Measurements from ENCODE around the gene MRTFB.
A peak's percentile ranks its signal among the peaks of the same experiment; 100 is the strongest.

Gene MRTFB

DNA sequence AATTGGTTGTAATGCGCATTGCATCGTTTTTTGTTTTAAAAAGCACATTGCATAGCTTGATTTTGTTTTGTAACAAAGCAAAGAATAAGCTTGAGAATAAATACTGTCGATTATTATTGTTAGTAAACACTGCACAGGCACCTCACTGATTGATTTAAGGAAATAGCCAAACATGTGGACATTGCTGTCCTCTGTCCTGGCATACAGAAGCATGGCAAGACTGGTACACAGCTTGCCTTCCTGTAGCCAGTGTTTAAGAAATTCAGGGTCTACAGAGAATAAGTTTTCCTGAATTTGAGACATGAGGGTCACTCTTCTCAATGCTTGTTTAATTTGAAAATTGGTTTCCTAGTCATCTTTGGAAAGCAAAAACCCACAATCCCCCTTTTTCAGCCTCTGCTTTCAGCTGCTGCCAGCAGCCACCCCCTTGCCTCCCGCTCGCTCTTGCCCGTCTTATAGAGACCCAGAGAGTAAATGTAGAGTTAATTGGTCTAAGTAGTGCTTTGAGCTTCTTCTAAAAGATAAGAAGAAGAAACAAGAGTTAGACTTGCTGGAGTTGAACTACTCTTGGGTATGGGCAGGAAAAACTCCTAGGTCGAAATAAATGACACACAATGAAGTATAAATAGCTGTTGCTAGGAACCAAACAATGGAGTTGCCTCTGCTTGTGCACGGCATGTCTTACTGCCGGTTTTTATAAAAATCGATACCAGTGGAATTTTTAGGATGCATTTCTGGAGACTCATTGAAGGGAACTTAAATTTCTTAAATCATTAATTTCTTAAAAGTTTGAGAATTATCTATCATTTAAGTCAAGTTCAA is 116.6 kb downstream of the MRTFB start:
- peak; percentile 22 for DNase-seq

DNA sequence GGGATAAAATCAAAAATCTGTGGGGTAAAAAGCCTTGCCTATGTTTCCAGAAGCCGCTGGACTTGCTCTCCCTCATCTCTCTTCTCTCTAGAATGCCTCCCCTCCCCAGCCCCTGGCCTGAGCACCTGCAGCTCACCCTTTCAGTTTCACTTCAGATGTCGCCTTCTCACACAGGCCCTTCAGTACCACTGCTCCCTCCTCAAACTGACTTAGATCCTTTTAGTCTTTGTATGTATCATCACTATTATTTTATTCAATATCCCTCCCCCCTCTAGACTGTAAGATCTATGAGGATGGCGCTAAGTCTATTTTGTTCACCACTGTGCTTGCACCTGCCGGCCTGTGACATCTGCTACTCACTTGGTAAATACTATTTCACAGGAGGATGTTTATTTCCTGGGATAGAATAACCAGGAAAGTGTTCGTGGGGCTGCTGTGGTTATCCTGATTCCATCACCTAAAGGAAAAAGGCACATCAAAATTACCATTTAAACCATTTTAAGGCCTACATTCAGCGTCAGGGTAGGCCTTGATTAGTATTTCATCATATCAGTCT is 122.3 kb downstream of the MRTFB start:
- DNase-seq: peak; percentile 71

DNA sequence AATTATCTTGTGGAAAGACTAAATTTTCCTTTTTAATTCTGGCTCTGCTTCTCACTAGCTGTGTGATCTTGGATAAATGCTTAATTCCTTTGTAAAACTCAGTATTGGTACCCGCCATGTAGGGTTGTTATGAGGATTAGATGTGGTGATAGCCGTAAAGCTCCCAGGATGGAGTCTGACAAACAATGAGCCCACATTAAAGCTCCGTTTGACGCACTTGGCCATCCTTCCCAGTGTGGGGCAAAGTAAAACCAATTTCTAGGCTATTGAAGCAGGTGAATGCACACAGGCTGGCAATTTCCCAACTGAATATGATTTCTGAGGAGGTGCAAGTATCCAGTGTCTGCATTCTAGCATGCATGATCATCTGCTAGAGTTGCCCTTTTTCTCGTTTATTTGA is 123.6 kb downstream of the MRTFB start:
- DNase-seq: peak; percentile 16

DNA sequence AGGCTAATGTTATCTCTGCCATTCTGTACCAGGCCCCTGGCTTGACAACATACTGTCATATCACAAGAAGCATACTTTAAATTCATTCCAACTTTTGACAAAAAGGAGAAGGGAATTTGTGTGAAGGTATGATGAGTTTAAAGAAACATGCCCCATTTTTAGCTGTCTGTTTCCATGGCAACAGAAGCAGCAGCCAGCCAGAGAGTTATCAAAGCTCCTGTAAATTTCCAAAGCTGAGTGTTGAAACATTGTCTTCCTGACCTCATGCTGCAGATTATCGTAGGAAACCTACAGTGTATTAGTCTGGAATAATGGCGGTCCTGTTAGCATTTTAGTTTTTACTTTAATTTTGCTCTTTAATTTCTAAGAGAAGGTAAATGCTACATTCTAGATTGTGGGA is 124.9 kb downstream of the MRTFB start:
- no peak for DNase-seq

DNA sequence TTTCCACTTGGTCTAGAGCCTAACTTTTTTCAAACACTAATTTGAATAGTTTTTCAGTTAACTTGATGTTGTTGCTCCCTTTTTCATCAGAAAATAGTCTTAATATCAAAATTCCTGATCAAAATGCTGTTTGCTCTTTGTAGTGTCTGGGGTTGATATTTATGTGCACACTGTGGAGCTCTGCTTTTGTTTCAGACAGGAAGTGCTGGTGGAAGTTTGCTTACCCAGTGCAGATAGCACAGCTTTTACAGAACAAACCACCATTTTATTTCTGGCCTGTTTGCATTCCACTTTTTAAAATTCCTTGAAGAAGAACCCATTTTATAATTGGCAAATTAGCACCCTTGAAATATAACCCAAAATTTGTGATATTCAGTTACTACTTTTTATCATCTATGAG is 125.4 kb downstream of the MRTFB start:
- peak; percentile 23 for DNase-seq

DNA sequence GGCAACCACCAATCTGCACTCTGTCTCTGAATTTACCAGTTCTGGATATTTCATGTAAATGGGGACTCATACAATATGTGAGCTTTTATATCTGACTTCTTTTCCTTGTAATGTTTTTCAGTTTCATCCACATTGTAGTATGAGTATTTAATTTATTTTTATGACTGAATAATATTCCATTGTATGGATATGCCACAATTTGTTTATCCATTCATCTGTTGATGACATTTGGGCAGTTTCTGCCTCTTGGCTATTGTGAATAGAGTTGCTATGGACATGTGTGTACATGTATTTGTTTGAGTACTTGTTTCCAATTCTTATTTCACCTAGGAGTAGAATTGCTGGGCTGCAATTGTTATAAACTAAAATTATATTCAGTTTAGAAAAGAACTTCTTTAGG is 126.9 kb downstream of the MRTFB start:
- DNase-seq: no peak

DNA sequence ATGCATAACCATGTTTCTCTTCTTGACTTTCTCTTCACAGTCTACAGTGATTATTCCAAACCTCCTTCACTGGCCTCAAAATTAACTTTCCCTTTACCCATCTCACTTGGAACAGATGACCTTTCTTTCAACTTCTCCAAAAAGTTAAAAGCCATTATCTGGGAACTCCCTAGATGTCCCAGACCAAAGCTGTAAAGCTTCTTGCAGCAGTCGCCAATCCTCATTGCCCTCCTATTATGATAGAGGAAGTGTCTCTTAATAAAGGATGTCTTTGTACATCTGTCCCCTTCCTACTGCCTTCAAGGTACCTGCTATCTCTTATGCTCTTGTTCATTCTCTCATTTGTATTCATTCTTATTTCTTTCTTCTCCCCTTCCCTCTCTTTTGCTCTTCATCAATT is 127.5 kb downstream of the MRTFB start:
- no peak for DNase-seq

DNA sequence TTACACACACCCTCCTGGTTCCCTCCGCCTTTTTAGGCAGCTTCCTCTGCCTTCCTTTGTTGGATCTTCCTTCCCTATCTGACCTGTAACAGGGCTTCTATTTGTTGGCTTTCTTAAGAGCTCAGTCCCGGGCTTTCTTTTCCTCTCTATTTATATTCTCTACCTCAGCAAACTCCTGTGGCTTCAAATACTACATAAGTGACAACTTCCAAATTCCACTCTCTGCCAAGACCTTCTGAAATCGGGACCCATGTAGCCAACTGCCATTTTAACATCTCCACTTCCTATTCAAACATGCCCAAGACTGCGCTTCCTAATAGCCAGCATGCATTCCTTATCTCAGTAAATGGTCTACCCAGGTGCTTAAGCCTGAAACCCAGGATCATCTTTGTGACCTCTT is 128.1 kb downstream of the MRTFB start:
- DNase-seq: no peak

DNA sequence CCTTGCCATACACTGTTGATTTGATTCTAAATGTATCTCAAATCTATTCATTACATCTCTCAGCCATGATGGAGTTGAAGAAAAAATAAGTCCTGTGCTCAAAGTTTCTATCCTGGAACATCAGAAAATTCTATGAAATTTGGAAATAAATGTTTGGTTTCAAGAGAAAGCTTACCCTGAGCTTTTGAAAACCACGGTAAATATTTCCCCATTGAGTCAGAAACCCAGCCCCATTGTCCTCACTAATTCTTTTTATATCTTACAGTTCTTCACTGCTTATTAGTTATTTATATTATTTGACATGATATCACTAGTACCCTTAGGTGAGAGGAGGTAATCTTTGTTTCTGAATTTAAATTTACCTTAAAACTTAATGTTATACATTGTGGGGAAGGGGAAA is 128.5 kb downstream of the MRTFB start:
- DNase-seq: no peak

DNA sequence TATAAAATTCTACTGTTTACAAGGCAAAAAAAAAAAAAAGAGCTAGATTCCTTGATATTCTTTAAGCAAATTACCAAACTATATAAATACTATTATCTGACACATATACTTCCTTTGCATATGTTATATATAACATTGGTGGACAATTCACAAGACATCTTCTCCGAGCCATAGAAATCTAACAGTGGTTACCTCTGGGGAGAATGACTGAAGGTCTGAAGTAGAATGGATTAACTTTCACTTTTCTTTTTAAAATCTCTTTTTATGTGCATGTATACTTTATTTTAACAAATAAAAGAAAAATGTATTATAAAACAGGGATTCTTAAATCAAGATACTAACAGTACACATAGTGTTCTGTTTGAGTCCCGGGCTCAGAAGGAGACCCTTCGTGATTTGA is 131.0 kb downstream of the MRTFB start:
- DNase-seq: no peak

DNA sequence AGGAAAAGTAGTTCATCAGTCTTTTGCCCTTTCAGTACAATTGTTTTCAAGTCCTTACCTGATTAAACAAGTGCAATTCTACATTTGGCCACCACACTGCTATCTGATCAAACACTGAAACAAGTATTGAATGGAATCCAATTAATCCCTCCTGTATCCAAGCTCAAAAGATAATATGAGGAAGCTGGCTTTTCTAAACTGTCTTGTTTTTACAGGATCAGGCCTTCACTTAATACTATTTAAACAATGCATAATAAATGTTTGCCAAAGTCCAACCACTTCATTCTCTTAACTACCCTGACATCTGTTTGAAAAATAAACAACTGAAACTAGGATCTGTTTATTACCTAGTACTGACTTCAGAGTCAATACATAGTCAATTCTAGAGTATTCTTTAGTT is 131.6 kb downstream of the MRTFB start:
- DNase-seq: peak; percentile 97

DNA sequence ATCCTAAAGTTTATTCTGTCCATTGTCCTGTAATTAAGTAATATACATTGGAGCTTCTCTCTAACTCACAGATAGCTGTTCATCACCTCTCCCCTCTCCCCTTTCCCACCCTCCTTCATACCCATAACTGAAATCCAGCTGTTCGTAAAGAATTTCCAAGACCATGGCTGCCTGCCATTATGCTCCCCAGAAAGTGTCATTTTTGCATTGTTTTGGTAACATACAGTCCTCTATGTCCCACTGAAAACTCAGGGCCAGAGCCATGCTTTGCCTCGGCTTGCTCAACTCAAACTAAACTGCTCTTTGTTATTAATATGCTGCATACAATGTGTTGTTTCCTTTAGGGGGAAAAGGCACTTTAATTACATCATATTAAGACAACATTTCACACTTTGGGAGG is 132.0 kb downstream of the MRTFB start:
- DNase-seq: no peak

DNA sequence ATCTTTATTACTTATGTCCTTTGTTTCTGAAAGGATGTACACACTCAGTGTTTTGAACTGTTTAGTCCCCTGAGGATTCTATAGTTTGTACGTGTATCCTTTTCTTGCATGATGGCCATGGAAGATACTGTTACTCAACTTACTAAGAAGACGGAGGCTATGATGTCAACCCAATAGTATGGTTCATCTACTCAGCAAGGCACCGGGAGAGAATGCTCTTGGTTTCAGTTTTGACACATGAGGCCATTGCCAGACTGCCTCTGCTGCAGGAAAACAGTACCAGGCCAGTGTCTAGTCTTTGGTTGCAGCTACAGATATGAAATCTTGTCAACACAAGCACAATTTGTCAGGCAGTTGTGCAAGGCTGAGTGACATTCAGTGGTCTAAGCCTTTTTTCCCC is 134.5 kb downstream of the MRTFB start:
- no peak for DNase-seq

DNA sequence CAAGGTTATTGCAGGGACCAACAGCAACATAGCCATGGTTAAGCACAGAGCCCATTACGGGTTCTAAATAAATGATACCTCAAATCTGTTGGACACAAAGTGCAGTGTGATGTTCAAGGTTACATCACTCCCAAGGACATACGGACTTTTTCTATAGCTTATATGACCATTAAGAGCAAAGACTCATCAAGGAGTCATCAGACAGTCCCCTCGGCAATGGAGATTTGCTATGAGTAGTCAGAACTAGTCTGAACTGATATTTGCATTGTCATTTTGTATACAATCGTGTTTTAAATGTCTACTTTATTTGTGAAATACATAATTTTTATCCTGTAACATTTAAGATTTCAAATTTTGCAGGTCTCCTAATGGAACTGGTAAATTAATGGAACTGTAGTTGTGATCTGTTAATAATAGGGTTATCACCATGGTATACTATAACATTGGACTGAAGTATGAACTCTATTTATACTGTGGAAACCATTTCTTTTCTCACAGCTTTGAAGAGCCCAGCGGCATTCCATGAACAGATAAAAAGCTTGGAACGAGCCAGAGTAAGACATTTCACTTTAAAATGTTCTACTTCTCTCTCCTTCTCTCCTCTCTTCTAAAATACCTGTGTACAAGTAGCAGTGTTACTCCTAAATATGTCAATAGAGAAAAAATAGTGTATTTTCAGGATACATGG is 140.9 kb downstream of the MRTFB start:
- DNase-seq: no peak

DNA sequence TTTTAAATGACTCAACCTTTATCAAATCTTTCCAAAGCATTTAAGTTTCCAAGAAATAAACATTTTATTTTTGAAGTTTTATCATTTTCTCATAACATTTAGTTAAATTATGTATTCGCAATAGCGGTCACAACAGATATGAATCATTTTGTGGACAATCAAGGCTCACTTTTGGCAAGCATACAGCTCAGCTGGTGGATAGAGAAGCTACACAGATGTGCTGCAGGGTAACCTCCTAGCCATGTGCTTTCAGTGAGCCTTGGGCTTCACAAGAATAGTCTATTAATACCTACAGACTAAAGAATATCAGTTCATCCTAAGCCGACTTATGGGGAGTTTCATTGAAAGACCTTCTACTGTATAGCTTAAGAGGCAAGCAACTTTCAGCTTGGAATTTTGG is 144.8 kb downstream of the MRTFB start:
- no peak for DNase-seq

DNA sequence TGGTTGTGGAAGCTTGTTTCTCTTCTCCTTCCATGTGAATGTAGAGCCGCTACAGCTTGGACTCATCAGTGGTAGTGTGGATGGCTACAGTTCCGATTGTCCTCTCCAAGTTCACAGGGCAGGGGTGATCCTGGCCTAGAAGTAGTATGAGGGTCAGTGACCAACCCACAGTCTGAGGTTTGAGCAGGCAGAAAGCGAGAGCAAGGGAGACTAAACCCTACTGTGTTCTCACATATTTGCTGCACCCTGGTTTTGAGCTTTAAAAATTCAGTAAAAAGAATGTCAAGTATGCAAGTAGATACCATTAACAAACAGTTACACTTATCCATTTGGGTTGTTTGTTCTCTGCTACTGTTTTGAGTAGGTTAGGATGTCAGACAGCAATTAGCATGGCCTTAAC is 148.9 kb downstream of the MRTFB start:
- no peak for DNase-seq

DNA sequence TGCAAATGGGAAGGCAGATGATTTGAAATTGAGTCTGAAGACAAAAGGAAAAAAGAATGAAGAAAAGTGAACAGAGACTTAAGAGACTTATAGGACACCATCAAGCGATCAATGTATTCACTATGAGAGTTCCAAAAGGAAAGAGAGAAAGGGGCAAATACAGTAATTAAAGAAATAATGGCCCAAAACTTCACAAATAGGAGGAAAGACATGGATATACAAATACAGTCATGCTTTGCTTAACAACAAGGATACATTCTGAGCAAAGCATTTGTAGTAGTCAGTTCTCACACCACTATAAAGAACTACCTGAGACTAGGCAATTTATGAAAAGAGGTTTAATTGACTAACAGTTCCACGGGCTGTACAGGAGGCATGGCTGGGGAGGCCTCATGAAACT is 152.5 kb downstream of the MRTFB start:
- no peak for DNase-seq

DNA sequence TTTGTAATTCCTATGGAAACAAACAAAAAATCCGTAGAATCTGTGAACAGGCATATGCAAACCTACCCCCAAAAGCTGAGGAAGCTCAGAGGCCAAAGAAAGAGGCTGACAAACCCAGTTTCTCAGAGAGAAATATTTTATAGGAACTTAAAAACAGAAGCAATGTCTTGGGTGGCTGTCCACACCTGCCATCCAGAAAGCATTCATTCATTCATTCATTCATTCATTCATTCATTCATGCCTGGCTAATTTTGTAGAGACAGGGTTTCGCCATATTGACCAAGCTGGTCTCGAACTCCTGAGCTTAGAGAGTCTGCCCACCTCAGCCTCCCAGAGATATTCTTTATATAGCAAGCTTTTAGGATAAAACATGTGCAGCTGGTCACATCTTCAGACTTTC is 154.3 kb downstream of the MRTFB start:
- no peak for DNase-seq

DNA sequence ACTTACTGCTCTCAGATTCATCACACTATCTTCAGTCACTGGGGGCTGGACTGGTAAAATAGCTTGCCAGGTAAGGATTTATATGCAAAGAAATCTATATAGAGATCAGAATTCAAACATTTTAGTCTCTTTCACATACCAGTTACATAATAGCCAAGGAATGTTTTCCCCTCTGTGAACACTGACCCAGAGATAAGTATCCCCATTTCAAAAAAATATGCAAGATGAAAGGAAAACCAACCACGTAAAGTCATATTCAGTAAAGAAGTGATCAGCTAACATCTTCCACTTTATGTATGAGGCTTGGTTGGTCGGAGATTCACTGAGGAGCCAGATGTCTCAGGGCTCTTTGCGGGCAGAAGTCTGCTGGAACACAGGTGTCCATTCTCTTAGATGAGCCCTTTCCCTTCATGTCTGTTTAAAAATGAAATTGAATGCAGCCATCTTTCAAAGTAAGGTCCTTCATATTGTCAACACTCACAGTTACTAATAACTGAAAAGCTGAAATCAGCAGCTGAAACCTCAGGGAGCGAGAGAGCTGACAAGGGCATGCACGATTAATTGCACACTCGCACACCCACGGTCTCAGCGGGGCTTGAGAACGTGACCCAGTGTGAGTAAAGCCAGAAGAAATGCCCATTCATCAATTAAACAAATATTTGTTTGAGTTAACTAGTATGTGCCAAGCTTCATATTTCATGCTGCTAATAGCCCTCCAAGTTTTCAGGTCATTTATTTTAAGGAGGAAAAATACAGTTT is 161.2 kb downstream of the MRTFB start:
- DNase-seq: peak; percentile 20

DNA sequence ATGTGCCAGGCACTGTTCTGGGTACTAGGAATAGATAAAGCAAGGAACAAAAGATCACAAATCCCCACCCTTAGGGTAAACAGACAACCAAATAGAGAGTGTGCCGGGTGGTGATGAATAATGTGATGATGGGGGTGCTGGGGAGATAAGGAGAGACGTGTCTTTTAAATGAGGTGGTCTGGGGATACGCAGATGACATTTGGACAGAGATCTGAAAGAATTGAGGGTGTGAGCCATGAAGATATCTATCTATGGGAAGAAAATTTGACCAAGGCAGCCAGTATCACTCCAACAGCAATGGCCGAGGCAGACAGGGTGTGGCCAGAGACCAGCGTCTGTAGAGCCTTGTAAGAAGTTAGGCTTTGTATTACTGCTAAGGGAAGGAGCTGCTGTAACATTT is 165.3 kb downstream of the MRTFB start:
- DNase-seq: no peak

DNA sequence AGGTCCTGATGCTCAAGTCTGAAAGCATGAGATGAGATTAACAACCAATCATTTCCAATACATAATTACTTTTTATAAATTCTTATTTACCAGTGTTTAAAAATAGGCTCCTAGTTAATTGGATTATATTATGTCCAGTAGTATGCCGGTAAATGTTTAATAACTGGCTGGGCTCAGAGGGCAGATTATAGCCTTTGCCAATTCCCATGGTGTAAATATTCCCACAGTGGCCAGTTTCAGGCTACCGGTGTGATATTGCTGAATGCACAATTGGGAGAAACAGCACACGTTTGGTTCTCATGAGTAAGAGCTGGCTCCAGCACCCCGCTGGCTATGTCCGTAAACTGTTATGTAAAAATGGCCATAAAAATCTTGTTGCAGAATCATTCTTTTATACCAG is 167.6 kb downstream of the MRTFB start:
- no peak for DNase-seq

DNA sequence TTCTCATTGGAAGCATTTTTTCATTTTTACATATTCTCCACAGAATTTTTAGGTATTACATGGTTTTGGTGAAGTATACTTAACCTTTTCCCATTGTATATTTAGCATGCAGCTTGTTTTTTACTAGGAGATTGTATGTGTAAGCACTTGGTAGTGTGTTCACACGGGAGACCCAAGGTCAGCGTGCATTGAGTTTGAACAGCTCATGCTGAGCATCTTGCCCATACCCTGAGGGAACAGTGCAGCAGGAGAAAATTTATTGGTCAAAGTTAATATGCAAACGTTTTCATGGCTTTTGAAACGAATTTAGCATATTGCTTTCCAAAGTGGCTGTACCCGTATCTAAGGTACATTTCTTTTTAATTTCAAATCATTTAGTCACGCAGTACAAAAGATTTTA is 168.7 kb downstream of the MRTFB start:
- DNase-seq: no peak

DNA sequence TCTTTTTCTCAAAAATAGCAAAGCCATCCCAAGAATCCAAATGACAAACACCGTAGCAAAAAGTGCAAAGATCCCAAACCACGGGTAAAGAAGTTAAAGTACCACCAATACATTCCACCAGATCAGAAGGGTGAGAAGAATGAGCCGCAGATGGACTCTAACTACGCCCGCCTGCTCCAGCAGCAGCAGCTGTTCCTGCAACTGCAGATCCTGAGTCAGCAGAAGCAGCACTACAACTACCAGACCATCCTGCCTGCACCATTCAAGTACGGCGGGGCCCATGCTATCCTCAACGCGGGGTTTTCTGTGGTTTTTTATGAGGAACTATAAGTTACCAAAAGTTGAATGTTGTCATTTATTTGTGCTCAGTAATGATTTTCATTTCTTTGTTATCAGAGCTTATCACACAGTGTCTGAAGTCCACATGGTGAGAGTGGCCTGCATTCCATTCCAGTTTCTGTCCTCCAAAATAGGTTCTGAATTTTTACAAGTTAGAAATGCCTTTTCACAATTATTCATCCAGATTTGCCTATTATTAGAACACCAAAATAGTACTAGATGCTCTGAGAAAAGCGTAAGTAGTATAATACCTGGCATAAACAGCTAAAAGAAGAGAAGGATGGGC is 169.2 kb downstream of the MRTFB start:
- no peak for DNase-seq
